SH-SY5Y (cell line): Measurements from ENCODE around the gene NARF.

Source experiments
- GATA2 ChIP-seq: IDR thresholded peaks from 2 replicates; pipeline ENCODE4 v1.6.1; 2011; ENCODE audit warnings: mild to moderate bottlenecking, low read depth, low read length
- GATA3 ChIP-seq: IDR thresholded peaks from 2 replicates; pipeline ENCODE4 v1.6.1; 2011; ENCODE audit warnings: low read depth, mild to moderate bottlenecking, low read length, moderate library complexity

GRCh38 chr17:82487910-82488309 lies 29.4 kb downstream of the NARF start:
- TF ChIP-seq GATA3: no peak
- TF ChIP-seq GATA2: no peak
